ENCODE measurements around the gene ACOXL. TPM values are rescaled to one million over a fixed set of nuclear protein-coding genes. Genes with fewer than 3 reads are reported as not detected.

ACOXL gene
- total and polyA plus RNA-seq, 4 donors = 4.4 to 32.8 (median 12.2) TPM

- Histone ChIP-seq H3K4me3 (no peak overlapping the region), H3K4me1 (ENCODE audit: control insufficient read depth in 5 of 5, insufficient read depth in 5 of 5, low read length in 5 of 5) (peaks cover 0 to 6% (median 0%) of the 10 kb centered on the region in 5 donors), H3K9ac (ENCODE audit: insufficient read depth in 1 of 2, low read length in 2 of 2) (no peak overlapping the region), H3K9me3 (ENCODE audit: control insufficient read depth in 4 of 4, insufficient read depth in 3 of 4, low read length in 3 of 4) (peaks cover 0 to 3% (median 0%) of the 10 kb centered on the region in 4 donors), H3K36me3 (ENCODE audit: control insufficient read depth in 4 of 4, insufficient read depth in 4 of 4, low read length in 4 of 4) (no peaks in the 10 kb centered on the region), H3K27ac (ENCODE audit: low read depth in 1 of 2, low read length in 1 of 2) (no peak overlapping the region), H3K27me3 (ENCODE audit: control insufficient read depth in 3 of 3, insufficient read depth in 3 of 3, low read length in 2 of 3) (no peaks in the 10 kb centered on the region)
- ATAC-seq (ENCODE audit: insufficient read depth, low FRiP score) = no peak
- TF ChIP-seq CTCF (IDR thresholded peaks at IDR 0.05; ENCODE audit: control extremely low read depth, extremely low read depth) = no peak
- no peak for DNase-seq
- WGBS, 2 donors = 91 to 95% methylated on average over 5 of the region's 5 CpGs
Observed at GRCh38 chr2:110864731-110865130, 132.4 kb downstream of the ACOXL start.

GRCh38 chr2:110865188-110865587 is 132.8 kb downstream of the ACOXL start:
- Histone ChIP-seq H3K9me3 (ENCODE audit: control insufficient read depth in 4 of 4, insufficient read depth in 3 of 4, low read length in 3 of 4) (peaks cover 0 to 3% (median 0%) of the 10 kb centered on the region in 4 donors), H3K27me3 (ENCODE audit: control insufficient read depth in 3 of 3, insufficient read depth in 3 of 3, low read length in 2 of 3) (no peaks in the 10 kb centered on the region), H3K4me1 (ENCODE audit: control insufficient read depth in 5 of 5, insufficient read depth in 5 of 5, low read length in 5 of 5) (peaks cover 0 to 6% (median 0%) of the 10 kb centered on the region in 5 donors), H3K27ac (ENCODE audit: low read depth in 1 of 2, low read length in 1 of 2) (no peak overlapping the region), H3K4me3 (no peak overlapping the region), H3K9ac (ENCODE audit: insufficient read depth in 1 of 2, low read length in 2 of 2) (no peak overlapping the region), H3K36me3 (ENCODE audit: control insufficient read depth in 4 of 4, insufficient read depth in 4 of 4, low read length in 4 of 4) (no peaks in the 10 kb centered on the region)
- no peak for TF ChIP-seq CTCF (IDR thresholded peaks at IDR 0.05; ENCODE audit: control extremely low read depth, extremely low read depth)
- 84 to 86% methylated on average over 5 of the region's 5 CpGs for WGBS, 2 donors
- DNase-seq = no peak
- ATAC-seq (ENCODE audit: insufficient read depth, low FRiP score) = no peak

- no peaks in the 10 kb centered on the region for H3K36me3 ChIP-seq (ENCODE audit: control insufficient read depth in 4 of 4, insufficient read depth in 4 of 4, low read length in 4 of 4)
- H3K27me3 ChIP-seq (ENCODE audit: control insufficient read depth in 3 of 3, insufficient read depth in 3 of 3, low read length in 2 of 3) = no peaks in the 10 kb centered on the region
- WGBS, 2 donors = 71 to 83% methylated on average over 7 of the region's 7 CpGs
- H3K9ac ChIP-seq (ENCODE audit: insufficient read depth in 1 of 2, low read length in 2 of 2) = no peak overlapping the region
- no peak for DNase-seq
- TF ChIP-seq CTCF (IDR thresholded peaks at IDR 0.05; ENCODE audit: control extremely low read depth, extremely low read depth) = no peak
- peaks cover 0 to 6% (median 0%) of the 10 kb centered on the region in 5 donors for H3K4me1 ChIP-seq (ENCODE audit: control insufficient read depth in 5 of 5, insufficient read depth in 5 of 5, low read length in 5 of 5)
- H3K9me3 ChIP-seq (ENCODE audit: control insufficient read depth in 4 of 4, insufficient read depth in 3 of 4, low read length in 3 of 4) = peaks cover 0 to 3% (median 0%) of the 10 kb centered on the region in 4 donors
- ATAC-seq (ENCODE audit: insufficient read depth, low FRiP score) = no peak
- H3K4me3 ChIP-seq = no peak overlapping the region
- no peak overlapping the region for H3K27ac ChIP-seq (ENCODE audit: low read depth in 1 of 2, low read length in 1 of 2)
Observed at GRCh38 chr2:110866045-110866444, 133.7 kb downstream of the ACOXL start.

- 81 to 82% methylated on average over 8 of the region's 8 CpGs for WGBS, 2 donors
- DNase-seq (no peak), ATAC-seq (ENCODE audit: insufficient read depth, low FRiP score) (no peak)
- Histone ChIP-seq H3K27ac (ENCODE audit: low read depth in 1 of 2, low read length in 1 of 2) (no peak overlapping the region), H3K27me3 (ENCODE audit: control insufficient read depth in 3 of 3, insufficient read depth in 3 of 3, low read length in 2 of 3) (no peaks in the 10 kb centered on the region), H3K9ac (ENCODE audit: insufficient read depth in 1 of 2, low read length in 2 of 2) (no peak overlapping the region), H3K4me3 (no peak overlapping the region), H3K4me1 (ENCODE audit: control insufficient read depth in 5 of 5, insufficient read depth in 5 of 5, low read length in 5 of 5) (peaks cover 0 to 6% (median 0%) of the 10 kb centered on the region in 5 donors), H3K36me3 (ENCODE audit: control insufficient read depth in 4 of 4, insufficient read depth in 4 of 4, low read length in 4 of 4) (no peaks in the 10 kb centered on the region), H3K9me3 (ENCODE audit: control insufficient read depth in 4 of 4, insufficient read depth in 3 of 4, low read length in 3 of 4) (peaks cover 0 to 3% (median 0%) of the 10 kb centered on the region in 4 donors)
- no peak for TF ChIP-seq CTCF (IDR thresholded peaks at IDR 0.05; ENCODE audit: control extremely low read depth, extremely low read depth)
Observed at GRCh38 chr2:110866466-110866865, 134.1 kb downstream of the ACOXL start.

Measured in lung (tissue), 12 donors.